PC-3 (cell line): ENCODE data around the gene TBC1D9. TPM values are rescaled to one million over a fixed set of nuclear protein-coding genes. Genes with fewer than 3 reads are reported as not detected.

Experiments used
- ATAC-seq: fragments of 200-7000 bp; cut with Tn5 transposase; 2 replicates; pipeline ENCODE4 v1.9.1; 2020; ENCODE audit warnings: mild to moderate bottlenecking, moderate library complexity
- BruUV-seq: library from RNA; stranded (reverse); fragments of 400-500 nt; replicated peaks from 2 replicates; lab custom pipeline; 2021; lab: Mats Ljungman, UMichigan
- CTCF ChIA-PET: fragments of 300-600 bp; sonication (Branson Sonifier 250); formaldehyde crosslinking; loops from one replicate; lab custom pipeline; 2022; ENCODE audit warnings: antibody characterized with exemption; lab: Charles Lee
- POLR2A ChIA-PET: fragments of 300-600 bp; sonication (Branson Sonifier 250); formaldehyde crosslinking; loops from one replicate; lab custom pipeline; 2022; ENCODE audit warnings: antibody characterized with exemption; ENCODE audit not compliant: unreplicated experiment; lab: Charles Lee
- DNase-seq: peaks from one replicate; pipeline ENCODE4 v3.0.0-alpha.2; 2015
- H2AFZ ChIP-seq: fragments of 300-600 bp; sonication (generic); 2 replicates; pipeline ENCODE4 v1.6.0; 2016; ENCODE audit warnings: antibody characterized with exemption, low read length
- H3F3A ChIP-seq: fragments of 300-600 bp; sonication (generic); one replicate; pipeline ENCODE4 v1.6.0; 2017; ENCODE audit warnings: antibody characterized with exemption, low read length, control low read depth, mild to moderate bottlenecking; ENCODE audit not compliant: unreplicated experiment
- H3K27ac ChIP-seq: fragments of 300-600 bp; sonication (generic); 2 replicates; pipeline ENCODE4 v1.5.1; 2016; ENCODE audit warnings: mild to moderate bottlenecking, low read length
- H3K27me3 ChIP-seq: fragments of 300-600 bp; sonication (generic); 2 replicates; pipeline ENCODE4 v1.6.1; 2016; ENCODE audit warnings: low read length, mixed read lengths
- H3K36me3 ChIP-seq: fragments of 300-600 bp; sonication (generic); 2 replicates; pipeline ENCODE4 v1.6.1; 2016; ENCODE audit warnings: low read depth, mixed run types, low read length, mixed read lengths
- H3K4me1 ChIP-seq: fragments of 300-600 bp; sonication (generic); 2 replicates; pipeline ENCODE4 v1.5.1; 2016; ENCODE audit warnings: low read length; ENCODE audit not compliant: insufficient read depth
- H3K4me2 ChIP-seq: fragments of 300-600 bp; sonication (generic); 2 replicates; pipeline ENCODE4 v1.6.0; 2016; ENCODE audit warnings: low read length
- H3K4me3 ChIP-seq: fragments of 300-600 bp; sonication (generic); 2 replicates; pipeline ENCODE4 v1.5.1; 2016; ENCODE audit warnings: mild to moderate bottlenecking, low read length, mixed read lengths
- H3K79me2 ChIP-seq: fragments of 300-600 bp; sonication (generic); 2 replicates; pipeline ENCODE4 v1.6.1; 2017; ENCODE audit warnings: low read length, mixed read lengths
- H3K9ac ChIP-seq: fragments of 300-600 bp; sonication (generic); 2 replicates; pipeline ENCODE4 v1.6.0; 2016; ENCODE audit warnings: mild to moderate bottlenecking, low read length
- H3K9me2 ChIP-seq: fragments of 300-600 bp; sonication (generic); replicated peaks from 2 replicates; pipeline ENCODE4 v1.6.1; 2016; ENCODE audit warnings: mixed run types, low read length, mixed read lengths
- H3K9me3 ChIP-seq: fragments of 300-600 bp; sonication (generic); 2 replicates; pipeline ENCODE4 v1.6.1; 2016; ENCODE audit warnings: low read length, mixed read lengths
- H4K20me1 ChIP-seq: fragments of 300-600 bp; sonication (generic); 2 replicates; pipeline ENCODE4 v1.6.1; 2016; ENCODE audit warnings: low read length, mixed read lengths
- CTCF ChIP-seq: fragments of 300-600 bp; sonication (generic); conservative IDR thresholded peaks from 2 replicates; pipeline ENCODE4 v1.5.1; 2017; ENCODE audit warnings: antibody characterized with exemption, low read depth, mild to moderate bottlenecking, low read length
- EZH2 ChIP-seq: fragments of 300-600 bp; sonication (generic); IDR thresholded peaks from one replicate; pipeline ENCODE4 v1.6.1; 2017; ENCODE audit warnings: antibody characterized with exemption, mild to moderate bottlenecking, low read length; ENCODE audit not compliant: unreplicated experiment
- EZH2phosphoT487 ChIP-seq: fragments of 300-600 bp; sonication (generic); IDR thresholded peaks from 2 replicates; pipeline ENCODE4 v1.6.1; 2018; ENCODE audit warnings: mild to moderate bottlenecking, antibody characterized with exemption, low read length, borderline replicate concordance
- intact Hi-C: fragments of 100-400 bp; cut with micrococcal nuclease; formaldehyde crosslinking; loops from 2 replicates; pipeline ENCODE4 v1.9.0; 2023
- total RNA-seq: library from RNA; depleted of rRNA; stranded (reverse); fragments of >200 nt; gene quantifications from 2 replicates; pipeline ENCODE4 v1.2.3, GENCODE V29; 2014

TBC1D9 gene
- total RNA-seq, 1 experiment from 2014 or later = 11.2 TPM

- CTCF ChIA-PET = no interaction called here
- no peaks in the 10 kb centered on the region for H3F3A ChIP-seq
- H3K27me3 ChIP-seq = peaks cover 24% of the 10 kb centered on the region
- intact Hi-C loops = no loop called here
- no peaks in the 10 kb centered on the region for H3K36me3 ChIP-seq
- DNase-seq (no peak), ATAC-seq (no peak)
- no peaks in the 10 kb centered on the region for H3K79me2 ChIP-seq
- no peaks in the 10 kb centered on the region for H3K4me1 ChIP-seq
- no TSS peak for BruUV-seq
- no peak overlapping the region for H3K9ac ChIP-seq
- no peak overlapping the region for H2AFZ ChIP-seq
- H4K20me1 ChIP-seq = no peaks in the 10 kb centered on the region
- H3K9me3 ChIP-seq = no peaks in the 10 kb centered on the region
- TF ChIP-seq EZH2phosphoT487 = no peak
- no peak for TF ChIP-seq CTCF
- TF ChIP-seq EZH2 = no peak
- H3K4me3 ChIP-seq = no peak overlapping the region
- POLR2A ChIA-PET = no interaction called here
- H3K4me2 ChIP-seq = no peak overlapping the region
- no peaks in the 10 kb centered on the region for H3K9me2 ChIP-seq
- H3K27ac ChIP-seq = no peak overlapping the region
These were observed 176.9 kb downstream of the TBC1D9 start for GRCh38 chr4:140579278-140579677.

DNA sequence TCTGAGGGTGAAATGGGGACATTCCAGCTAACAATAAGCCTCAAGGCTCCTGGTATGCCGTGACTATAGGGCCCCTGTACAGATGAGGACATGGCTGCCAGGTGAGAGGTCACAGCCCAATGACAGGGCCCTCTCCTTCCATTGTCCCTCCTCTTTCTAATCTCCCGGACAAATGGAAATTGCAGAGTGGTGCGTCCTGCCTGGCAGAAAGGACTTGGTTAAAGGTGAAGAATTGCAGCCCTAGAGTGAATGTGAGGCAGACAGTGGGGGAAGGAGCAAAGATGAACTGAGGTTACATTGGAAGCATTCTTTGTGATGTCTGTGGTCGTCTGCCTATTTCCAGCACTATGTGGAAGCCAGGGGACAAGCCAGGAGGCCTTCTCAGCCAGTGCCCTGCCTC lies 180.7 kb downstream of the TBC1D9 start:
- ChIA-PET CTCF (no interaction called here), POLR2A (no interaction called here)
- Histone ChIP-seq H3K4me1 (no peaks in the 10 kb centered on the region), H3K9ac (no peak overlapping the region), H3K27me3 (peaks cover 19% of the 10 kb centered on the region), H3K4me3 (no peak overlapping the region), H3K79me2 (no peaks in the 10 kb centered on the region), H3K27ac (no peak overlapping the region), H3K36me3 (no peaks in the 10 kb centered on the region), H3K4me2 (no peak overlapping the region), H4K20me1 (no peaks in the 10 kb centered on the region), H3K9me3 (0 out of 2 replicates have a peak, but pooled peaks cover 5% of the 10 kb centered on the region), H3F3A (no peaks in the 10 kb centered on the region), H2AFZ (no peak overlapping the region), H3K9me2 (no peaks in the 10 kb centered on the region)
- intact Hi-C loops = no loop called here
- DNase-seq (no peak), ATAC-seq (no peak)
- BruUV-seq = no TSS peak
- TF ChIP-seq CTCF = no peak
- TF ChIP-seq EZH2phosphoT487 = no peak
- no peak for TF ChIP-seq EZH2

DNA sequence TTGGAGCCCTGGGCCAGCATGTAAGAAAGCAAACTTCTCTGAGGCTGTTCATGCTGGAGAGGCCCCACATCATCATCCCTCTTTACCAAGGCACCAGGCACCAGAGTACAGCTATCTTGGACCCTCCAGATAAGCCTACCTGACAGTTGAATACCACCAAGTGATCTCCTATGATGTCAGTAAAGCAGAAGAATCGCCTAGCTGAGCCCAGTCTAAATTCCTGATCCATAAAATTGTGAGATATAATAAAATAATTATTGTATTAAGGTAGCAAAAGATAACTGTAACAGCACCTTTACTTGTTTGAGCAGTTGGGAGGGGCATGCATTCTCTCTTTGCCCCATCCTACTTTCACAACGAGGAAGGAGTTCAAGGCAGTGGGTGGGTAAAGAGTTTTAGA lies 184.6 kb downstream of the TBC1D9 start:
- DNase-seq (no peak), ATAC-seq (no peak)
- Histone ChIP-seq H3F3A (no peaks in the 10 kb centered on the region), H3K4me3 (no peak overlapping the region), H3K4me1 (0 out of 2 replicates have a peak, but pooled peaks cover 3% of the 10 kb centered on the region), H3K27ac (no peak overlapping the region), H3K79me2 (no peaks in the 10 kb centered on the region), H3K9me3 (0 out of 2 replicates have a peak, but pooled peaks cover 5% of the 10 kb centered on the region), H3K27me3 (peaks cover 33% of the 10 kb centered on the region), H2AFZ (no peak overlapping the region), H3K9me2 (no peaks in the 10 kb centered on the region), H3K36me3 (no peaks in the 10 kb centered on the region), H3K4me2 (no peak overlapping the region), H3K9ac (no peak overlapping the region), H4K20me1 (no peaks in the 10 kb centered on the region)
- no TSS peak for BruUV-seq
- ChIA-PET POLR2A (no interaction called here), CTCF (no interaction called here)
- intact Hi-C loops = no loop called here
- TF ChIP-seq CTCF (no peak), EZH2phosphoT487 (no peak), EZH2 (no peak)
